Common myeloid progenitor, CD34-positive (primary cell): ENCODE results near the gene EPB41L5.

Experiments used
- CTCF ChIA-PET: fragments of 350-600 bp; sonication (Branson Sonifier 250); formaldehyde crosslinking; loops from one replicate; lab custom pipeline; 2021; ENCODE audit warnings: antibody characterized with exemption; lab: Charles Lee
- POLR2A ChIA-PET: fragments of 350-600 bp; sonication (Branson Sonifier 250); formaldehyde crosslinking; loops from one replicate; lab custom pipeline; 2021; ENCODE audit warnings: antibody characterized with exemption; lab: Charles Lee
- DNase-seq, 3 donors: peaks; one replicate each; pipeline versions ENCODE4 v3.0.0 to v3.0.0-alpha.2; 2013
- H3K27ac ChIP-seq, 2 experiments: 1 replicate in 1 of 2; 2 replicates in 1 of 2; pipeline ENCODE4 v1.7.0; 2013; ENCODE audit warnings: inconsistent platforms in 2 of 2, low read length in 2 of 2, mild to moderate bottlenecking in 2 of 2, low read depth in 1 of 2, moderate library complexity in 1 of 2; ENCODE audit not compliant: severe bottlenecking in 2 of 2, insufficient read depth in 1 of 2, poor library complexity in 1 of 2
- H3K27me3 ChIP-seq, 5 experiments: replicated peaks in 2 of 5; 1 replicate in 3 of 5; 2 replicates in 2 of 5; pipeline versions ENCODE4 v1.6.1 to v1.7.0; 2013; ENCODE audit warnings: low read length in 4 of 5, mild to moderate bottlenecking in 2 of 5, moderate library complexity in 2 of 5, inconsistent platforms in 1 of 5; ENCODE audit not compliant: insufficient read depth in 5 of 5, control insufficient read depth in 4 of 5
- H3K36me3 ChIP-seq, 4 experiments: 1 replicate in 2 of 4; 2 replicates in 2 of 4; pipeline versions ENCODE4 v1.6.1 to v1.7.0; 2013; ENCODE audit warnings: low read length in 3 of 4, control low read depth in 1 of 4, mild to moderate bottlenecking in 1 of 4; ENCODE audit not compliant: control insufficient read depth in 4 of 4, insufficient read depth in 4 of 4
- H3K4me1 ChIP-seq, 4 experiments: 1 replicate in 3 of 4; 2 replicates in 1 of 4; pipeline versions ENCODE4 v1.6.1 to v1.7.1; 2013; ENCODE audit warnings: low read length in 3 of 4, mild to moderate bottlenecking in 3 of 4, control low read depth in 1 of 4, inconsistent platforms in 1 of 4, moderate library complexity in 1 of 4; ENCODE audit not compliant: control insufficient read depth in 4 of 4, insufficient read depth in 4 of 4; ENCODE audit errors: control extremely low read depth in 1 of 4
- H3K4me3 ChIP-seq, 7 experiments: 1 replicate in 4 of 7; 2 replicates in 3 of 7; pipeline versions ENCODE4 v1.5.1 to v1.7.0; 2013; ENCODE audit warnings: mild to moderate bottlenecking in 7 of 7, low read length in 6 of 7, moderate library complexity in 6 of 7, inconsistent platforms in 2 of 7, low read depth in 2 of 7, control low read depth in 1 of 7; ENCODE audit not compliant: insufficient read depth in 4 of 7, control insufficient read depth in 1 of 7; ENCODE audit errors: extremely low read depth in 1 of 7
- H3K9me3 ChIP-seq, 5 experiments: 1 replicate in 4 of 5; 2 replicates in 1 of 5; pipeline versions ENCODE4 v1.6.1 to v1.7.1; 2013; ENCODE audit warnings: low read length in 4 of 5, mild to moderate bottlenecking in 2 of 5, inconsistent platforms in 1 of 5, low read depth in 1 of 5, moderate library complexity in 1 of 5; ENCODE audit not compliant: control insufficient read depth in 4 of 5, insufficient read depth in 2 of 5; ENCODE audit errors: control extremely low read depth in 1 of 5
- WGBS: methylation state at CpG from one replicate; pipeline ENCODE4 v1.1.5; 2013; ENCODE audit not compliant: insufficient coverage; 5-methylcytosine and 5-hydroxymethylcytosine counted together

The EPB41L5 gene

GRCh38 chr2:120001471-120001870 lies 11.4 kb upstream of the EPB41L5 start:
- Histone ChIP-seq H3K4me1 (no peaks in the 10 kb centered on the region), H3K36me3 (no peaks in the 10 kb centered on the region), H3K27ac (no peak overlapping the region), H3K27me3 (no peaks in the 10 kb centered on the region), H3K9me3 (no peaks in the 10 kb centered on the region), H3K4me3 (no peak overlapping the region)
- no CpG with 5 or more reads among the region's 1 CpG for WGBS
- ChIA-PET CTCF (no interaction called here), POLR2A (no interaction called here)
- DNase-seq, result no peak

GRCh38 chr2:120004254-120004653 lies 8.6 kb upstream of the EPB41L5 start:
- ChIA-PET POLR2A (no interaction called here), CTCF (no interaction called here)
- no peaks in the 10 kb centered on the region for H3K4me1 ChIP-seq
- no peaks in the 10 kb centered on the region for H3K9me3 ChIP-seq
- H3K4me3 ChIP-seq, result no peak overlapping the region
- no peak overlapping the region for H3K27ac ChIP-seq
- DNase-seq, result no peak
- no peaks in the 10 kb centered on the region for H3K27me3 ChIP-seq
- H3K36me3 ChIP-seq, result no peaks in the 10 kb centered on the region

- DNase-seq, result no peak
- POLR2A ChIA-PET, result no interaction called here
- 95% methylated on average over 10 of the region's 11 CpGs for WGBS
- Histone ChIP-seq H3K36me3 (no peaks in the 10 kb centered on the region), H3K9me3 (no peaks in the 10 kb centered on the region), H3K27ac (no peak overlapping the region), H3K27me3 (no peaks in the 10 kb centered on the region), H3K4me1 (no peaks in the 10 kb centered on the region), H3K4me3 (no peak overlapping the region)
- CTCF ChIA-PET, result no interaction called here
Measured at GRCh38 chr2:120005834-120006521, 6.9 kb upstream of the EPB41L5 start.

- H3K27me3 ChIP-seq, result peaks cover 0 to 8% (median 0%) of the 10 kb centered on the region in 5 experiments
- POLR2A ChIA-PET, result no interaction called here
- H3K36me3 ChIP-seq, result no peaks in the 10 kb centered on the region
- CTCF ChIA-PET, result no interaction called here
- H3K4me1 ChIP-seq, result peaks cover 0 to 7% (median 5%) of the 10 kb centered on the region in 4 experiments
- DNase-seq, result no peak
- H3K4me3 ChIP-seq, result no peak overlapping the region
- no peak overlapping the region for H3K27ac ChIP-seq
- 97% methylated on average over 4 of the region's 4 CpGs for WGBS
- H3K9me3 ChIP-seq, result no peaks in the 10 kb centered on the region
Measured at GRCh38 chr2:120007851-120008250, 5.0 kb upstream of the EPB41L5 start.

- WGBS, result 59% methylated on average over 7 of the region's 8 CpGs
- no peaks in the 10 kb centered on the region for H3K9me3 ChIP-seq
- ChIA-PET CTCF (no interaction called here), POLR2A (interaction anchor here (0.5 kb wide), 1 partner anchor 669 kb away, joined by 3 read pairs; no protein-coding TSS in a partner anchor)
- H3K36me3 ChIP-seq, result no peaks in the 10 kb centered on the region
- peaks cover 0 to 18% (median 2%) of the 10 kb centered on the region in 5 experiments for H3K27me3 ChIP-seq
- DNase-seq, result no peak
- H3K27ac ChIP-seq, result no peak overlapping the region
- peaks cover 0 to 16% (median 10%) of the 10 kb centered on the region in 4 experiments for H3K4me1 ChIP-seq
- peak overlapping the region in 6 of 7 experiments; percentile 53 to 77 (median 74) for H3K4me3 ChIP-seq
Measured at GRCh38 chr2:120012363-120012762, 514 bp upstream of the EPB41L5 start.

- ChIA-PET POLR2A (no interaction called here), CTCF (no interaction called here)
- Histone ChIP-seq H3K9me3 (no peaks in the 10 kb centered on the region), H3K4me3 (peak overlapping the region; percentile 53 to 77 (median 72)), H3K27ac (no peak overlapping the region), H3K4me1 (peaks cover 0 to 16% (median 10%) of the 10 kb centered on the region in 4 experiments), H3K27me3 (peaks cover 0 to 18% (median 2%) of the 10 kb centered on the region in 5 experiments), H3K36me3 (no peaks in the 10 kb centered on the region)
- WGBS, result 49% methylated on average over 9 of the region's 17 CpGs
- peak in 1 of 3 donors; percentile 10 for DNase-seq
Measured at GRCh38 chr2:120013597-120014223, 833 bp downstream of the EPB41L5 start.

GRCh38 chr2:120014226-120014980 lies 1.5 kb downstream of the EPB41L5 start:
- no peaks in the 10 kb centered on the region for H3K9me3 ChIP-seq
- WGBS, result 96% methylated on average over 3 of the region's 8 CpGs
- H3K36me3 ChIP-seq, result no peaks in the 10 kb centered on the region
- POLR2A ChIA-PET, result no interaction called here
- peaks cover 0 to 18% (median 2%) of the 10 kb centered on the region in 5 experiments for H3K27me3 ChIP-seq
- peaks cover 0 to 16% (median 10%) of the 10 kb centered on the region in 4 experiments for H3K4me1 ChIP-seq
- peak in 1 of 3 donors; percentile 6 for DNase-seq
- no peak overlapping the region for H3K27ac ChIP-seq
- no peak overlapping the region for H3K4me3 ChIP-seq
- CTCF ChIA-PET, result no interaction called here
